Right lung (tissue), 10 donors: ENCODE measurements around the gene GPX5. TPM values are rescaled to one million over a fixed set of nuclear protein-coding genes. Genes with fewer than 3 reads are reported as not detected.
"Not testable (repeated sequence)": the region's sequence is repeated elsewhere in the genome, so short reads cannot be mapped to it uniquely, and the experiment has no call there.

Experiments
- DNase-seq, 2 donors: peaks; one replicate each; pipeline ENCODE4 v3.0.0-alpha.2; 2013
- long read RNA-seq, 8 donors: transcript quantifications; one replicate each; lab custom pipeline, GENCODE V29; 2026
- polyA plus RNA-seq, 5 donors: library from polyadenylated mRNA; unstranded; fragments of 120-200 nt; gene quantifications; one replicate each; pipeline versions ENCODE4 v1.2.1 to v1.2.3, GENCODE V29; 2013; ENCODE audit warnings: inconsistent platforms in 1 of 5, low replicate concordance in 1 of 5; ENCODE audit not compliant: insufficient read length in 5 of 5, insufficient read depth in 1 of 5

Gene GPX5, protein sequence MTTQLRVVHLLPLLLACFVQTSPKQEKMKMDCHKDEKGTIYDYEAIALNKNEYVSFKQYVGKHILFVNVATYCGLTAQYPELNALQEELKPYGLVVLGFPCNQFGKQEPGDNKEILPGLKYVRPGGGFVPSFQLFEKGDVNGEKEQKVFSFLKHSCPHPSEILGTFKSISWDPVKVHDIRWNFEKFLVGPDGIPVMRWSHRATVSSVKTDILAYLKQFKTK
- polyA plus RNA-seq, result under 1 TPM; 0.05 to 0.36 (median 0.23) TPM
- long read RNA-seq, donor 1, result 0 reads
- long read RNA-seq, donor 2, result 0 reads
- long read RNA-seq, donor 3, result 0 reads
- long read RNA-seq, donor 4, result 0 reads
- long read RNA-seq, donor 5, result 0 reads
- long read RNA-seq, donor 6, partial matches to known transcripts, result 6 of 6 reads
- long read RNA-seq, donor 6, other reads (novel, unspliced or antisense), result 0 of 6 reads
- long read RNA-seq, donor 7, result 0 reads
- long read RNA-seq, donor 8, result 0 reads

DNA sequence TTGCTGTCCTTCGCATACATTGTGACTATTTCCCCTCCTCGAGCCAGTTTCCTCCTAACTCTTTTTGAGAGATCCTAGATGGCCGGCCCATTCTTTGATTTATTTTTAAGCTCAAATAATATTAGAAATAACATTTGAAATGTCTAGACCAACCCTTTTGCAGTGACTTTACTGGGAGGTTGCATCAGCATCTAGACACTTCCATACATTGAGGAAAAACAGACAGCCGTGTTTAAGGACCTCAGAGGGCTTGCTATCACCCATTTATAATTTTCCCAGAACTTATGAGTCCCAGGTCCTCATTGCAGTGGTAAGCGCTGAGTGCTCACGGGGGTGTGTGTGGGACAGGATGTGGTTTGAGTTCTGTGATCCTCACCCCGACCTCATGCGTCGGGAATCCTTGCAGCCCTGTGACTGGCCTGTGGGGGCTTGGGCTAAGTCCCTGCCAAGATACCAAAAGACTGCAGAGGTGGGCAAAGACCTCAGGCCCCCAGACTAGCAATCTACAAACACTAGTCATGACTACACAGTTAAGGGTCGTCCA, at the start of gene GPX5:
Gene GPX5, plus strand, starts transcription at position 386 of the 544 bp plus-strand sequence. Its CDS starts 133 bp downstream, at position 519.
- no peak for DNase-seq

DNA sequence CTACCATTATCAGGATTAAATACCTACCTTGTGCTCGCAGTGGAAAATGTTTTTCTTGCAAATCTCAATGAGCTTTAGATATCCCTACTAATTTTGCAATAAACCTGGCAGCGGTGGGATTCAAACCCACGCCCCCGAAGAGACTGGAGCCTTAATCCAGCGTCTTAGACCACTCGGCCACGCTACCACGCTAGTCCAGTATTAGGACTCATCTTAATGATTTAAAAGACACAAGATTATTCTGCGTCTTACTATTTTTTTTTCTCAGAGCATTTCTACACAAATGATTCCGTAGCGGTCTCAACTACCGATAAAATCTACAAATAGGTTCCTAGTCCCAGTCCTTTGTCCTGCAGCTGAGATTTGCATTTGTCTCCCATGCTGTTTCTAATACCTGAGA, 47.2 kb upstream of the GPX5 start:
- DNase-seq, result no peak

DNA sequence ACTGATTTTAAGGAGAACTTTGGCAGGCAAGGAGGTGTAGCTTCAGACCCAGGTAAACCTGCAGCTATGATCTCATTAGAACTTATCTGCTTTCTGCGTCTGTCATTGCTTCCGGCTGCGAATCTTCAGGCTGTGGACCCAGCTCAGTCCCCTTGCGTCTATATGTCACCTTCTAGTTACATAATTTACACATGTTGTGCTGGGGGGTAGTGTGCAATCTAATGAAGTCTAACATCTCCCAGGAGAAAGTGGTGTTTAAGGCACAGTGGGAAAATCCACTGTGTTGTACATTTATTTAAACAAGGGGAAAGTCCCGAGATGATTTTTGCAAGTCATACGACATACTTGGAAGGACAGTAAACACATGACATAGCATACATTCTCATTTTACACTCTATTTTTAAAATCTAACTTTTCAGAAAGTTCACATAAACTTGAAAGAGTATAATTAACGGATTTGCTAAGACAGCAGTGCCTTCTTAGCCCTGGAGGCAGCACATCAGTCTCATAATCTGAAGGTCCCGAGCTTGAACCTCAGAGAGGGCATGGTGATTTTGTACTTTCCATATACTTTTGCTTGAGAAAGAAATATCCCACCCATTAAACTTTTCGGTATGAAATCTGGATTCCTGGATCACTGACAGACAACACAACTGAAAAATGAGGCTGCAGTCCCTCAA, 45.3 kb upstream of the GPX5 start:
- DNase-seq, result no peak

DNA sequence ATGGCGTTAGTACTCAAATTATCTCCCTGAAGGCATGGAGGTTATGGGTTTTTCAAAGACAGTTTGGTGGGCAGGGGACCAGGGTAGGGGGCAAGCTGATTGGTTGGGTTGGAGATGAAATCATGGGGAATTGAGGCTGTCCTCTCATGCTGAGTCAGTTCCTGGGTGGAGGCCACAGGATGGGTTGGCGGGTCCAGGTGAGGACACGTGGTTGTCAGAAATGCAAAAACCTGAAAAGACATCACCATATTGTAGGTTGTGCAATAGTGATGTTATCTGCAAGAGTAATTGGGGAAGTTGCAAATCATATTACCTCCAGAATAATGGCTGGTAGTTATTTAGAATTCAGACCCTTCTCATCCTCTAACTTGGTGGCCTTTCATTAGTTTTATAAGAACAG, 40.2 kb upstream of the GPX5 start:
- no peak for DNase-seq

DNA sequence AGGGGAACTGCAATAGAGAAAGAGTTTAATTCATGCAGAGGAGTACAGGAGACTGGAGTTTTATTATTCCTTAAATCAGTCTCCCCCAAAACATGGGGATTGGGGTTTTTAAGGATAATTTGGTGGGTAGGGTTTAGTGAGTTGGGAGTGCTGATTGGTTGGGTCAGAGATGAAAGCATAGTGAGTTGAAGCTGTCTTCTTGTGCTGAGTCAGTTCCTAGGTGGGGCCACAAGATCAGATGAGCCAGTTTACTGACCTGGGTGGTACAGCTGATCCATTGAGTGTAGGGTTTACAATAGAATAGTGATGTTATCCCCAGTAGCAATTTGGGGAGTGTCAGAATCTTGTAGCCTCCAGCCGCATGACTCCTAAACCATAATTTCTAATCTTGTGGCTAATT, 39.1 kb upstream of the GPX5 start:
- no peak for DNase-seq

DNA sequence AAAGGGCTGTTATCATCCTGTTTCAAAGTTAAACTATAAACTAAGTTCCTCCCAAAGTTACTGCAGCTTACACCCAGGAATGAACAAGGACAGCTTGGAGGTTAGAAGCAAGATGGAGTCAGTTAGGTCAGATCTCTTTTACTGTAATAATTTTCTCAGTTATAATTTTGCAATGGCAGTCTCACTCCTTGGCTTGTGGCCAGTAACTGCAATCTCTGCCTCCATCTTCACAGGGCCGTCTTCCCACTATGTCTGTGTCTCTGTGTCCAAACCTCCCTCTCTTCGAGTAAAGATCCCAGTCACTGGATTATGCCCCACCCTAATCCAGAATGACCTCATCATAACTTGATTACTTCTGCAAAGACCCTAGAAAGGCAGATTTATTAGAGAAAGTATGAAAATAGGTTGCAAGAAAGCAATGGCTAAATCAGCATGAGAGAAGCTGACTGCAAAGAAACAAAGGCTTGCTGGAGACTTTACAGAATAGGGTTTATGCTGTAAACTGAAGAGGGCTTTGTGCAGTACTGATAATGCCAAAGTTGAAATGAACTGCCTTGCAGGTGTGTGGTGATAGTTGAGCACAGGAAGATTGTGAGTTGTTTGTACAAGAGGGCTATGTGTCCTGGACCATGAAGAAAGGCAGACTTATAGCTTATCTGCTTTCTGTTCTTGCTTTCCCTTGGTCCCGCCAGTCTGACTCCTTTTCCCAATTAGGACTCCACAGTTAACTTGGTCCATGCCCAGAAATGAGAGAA, 38.5 kb upstream of the GPX5 start:
- DNase-seq, result no peak

DNA sequence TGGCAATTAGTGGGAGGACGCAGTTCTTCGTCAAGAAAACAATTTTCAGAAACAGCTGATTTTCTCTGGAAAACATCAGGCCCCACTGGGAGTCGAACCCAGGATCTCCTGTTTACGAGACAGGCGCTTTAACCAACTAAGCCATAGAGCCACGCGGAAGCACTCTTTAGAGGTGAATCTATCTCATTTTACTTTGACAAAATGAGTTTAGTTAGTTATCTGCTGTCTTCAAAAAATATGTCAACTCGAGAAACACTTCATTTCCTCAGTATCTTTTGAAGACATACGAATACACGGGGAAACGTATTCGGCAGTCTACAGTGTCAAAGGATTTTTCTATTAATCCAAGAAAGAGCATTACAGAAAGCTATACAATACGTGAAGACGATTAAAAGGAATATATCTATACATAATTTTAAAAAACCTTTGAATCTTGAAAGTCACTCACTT, 36.7 kb upstream of the GPX5 start:
- peak; percentile 32 to 59 for DNase-seq

DNA sequence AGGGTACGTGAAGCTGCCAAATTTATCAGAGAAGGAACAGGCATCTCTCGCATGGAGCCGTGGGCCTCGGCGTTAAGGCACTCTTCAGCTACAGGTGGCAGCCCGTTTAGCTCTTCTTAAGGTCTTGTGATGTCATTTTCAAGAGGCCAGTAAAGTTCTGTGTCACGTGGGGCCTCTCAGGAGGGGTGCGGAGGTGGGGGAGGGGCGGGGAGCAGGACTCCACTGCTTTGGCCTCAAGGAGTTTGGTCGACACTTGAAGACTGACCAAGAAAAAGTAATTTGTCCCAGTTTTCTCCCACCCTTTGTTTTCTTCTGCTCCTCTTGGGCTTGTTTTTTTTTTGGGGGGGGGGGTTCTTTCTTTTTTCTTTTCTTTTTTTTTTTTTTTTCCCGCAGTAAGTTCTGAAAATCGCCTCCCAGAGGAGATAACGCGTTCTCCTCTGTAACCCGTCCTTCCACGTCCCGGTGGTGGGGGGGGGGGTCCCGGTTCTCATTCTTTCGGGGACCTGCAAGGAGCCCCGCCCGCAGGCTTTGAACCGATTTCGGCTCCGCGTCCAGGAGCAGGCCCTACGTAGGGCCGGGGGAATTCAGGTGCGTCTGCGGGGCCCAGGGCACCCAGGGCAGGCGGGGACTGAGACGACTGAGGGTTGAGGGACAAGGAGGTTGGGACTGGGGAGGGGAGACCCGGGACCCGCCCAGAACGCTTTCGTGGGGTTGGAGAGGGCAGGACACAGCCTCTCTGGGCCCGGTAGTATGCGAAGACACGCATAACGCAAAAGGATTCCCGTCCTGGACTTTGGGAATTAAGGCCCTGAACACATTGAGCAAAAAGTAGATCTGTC, 36.1 kb upstream of the GPX5 start:
- DNase-seq, result peak; percentile 68 to 73

DNA sequence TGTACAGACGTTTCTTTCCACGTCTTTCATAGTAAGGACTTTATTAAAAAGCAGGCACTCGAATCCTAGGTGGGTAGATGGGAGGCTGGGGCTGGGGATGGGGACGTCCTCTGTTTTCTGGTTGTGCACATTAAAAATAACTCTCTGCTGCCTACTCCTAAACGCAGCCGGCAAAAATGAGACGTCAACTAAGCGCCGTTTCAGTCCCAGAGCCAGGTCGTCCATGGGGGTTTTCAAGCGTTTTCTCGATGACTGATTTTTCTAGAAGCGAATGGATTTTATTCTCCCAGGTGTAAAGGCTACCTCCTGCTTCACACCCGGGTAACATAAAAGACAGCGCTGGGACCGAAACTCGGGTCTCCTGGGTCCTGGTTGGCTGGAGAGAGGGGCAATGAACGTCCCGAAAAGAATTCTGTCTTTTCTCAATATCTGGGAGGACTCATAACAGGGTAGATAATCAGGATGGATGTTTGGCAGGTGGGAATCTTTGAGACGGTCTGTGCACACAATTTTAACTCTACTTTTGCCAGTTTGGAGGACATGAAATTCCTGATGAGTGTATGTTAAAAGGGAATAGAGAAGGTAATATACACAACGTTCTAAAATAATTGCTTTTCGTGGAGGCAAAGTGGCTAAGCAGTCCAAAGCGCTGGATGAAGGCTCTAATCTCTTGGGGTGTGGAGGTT, 35.3 kb upstream of the GPX5 start:
- peak in 1 of 2 donors; percentile 47 for DNase-seq

DNA sequence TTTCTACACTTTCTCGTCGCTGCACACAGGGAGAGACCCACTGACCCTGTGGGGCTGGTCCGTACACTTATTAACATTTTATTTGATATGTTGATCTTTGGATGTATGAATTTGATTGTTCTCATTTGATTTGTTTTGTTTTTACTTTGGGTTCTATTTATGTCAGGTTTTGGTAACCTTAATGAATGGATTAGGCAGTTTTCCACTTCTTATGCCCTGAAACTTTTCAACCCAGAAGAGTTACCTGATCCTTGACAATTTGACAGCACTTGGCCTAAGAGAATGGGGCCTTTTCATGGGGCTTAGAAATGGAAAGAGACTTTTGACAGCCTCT, 33.7 kb upstream of the GPX5 start:
- no peak for DNase-seq

DNA sequence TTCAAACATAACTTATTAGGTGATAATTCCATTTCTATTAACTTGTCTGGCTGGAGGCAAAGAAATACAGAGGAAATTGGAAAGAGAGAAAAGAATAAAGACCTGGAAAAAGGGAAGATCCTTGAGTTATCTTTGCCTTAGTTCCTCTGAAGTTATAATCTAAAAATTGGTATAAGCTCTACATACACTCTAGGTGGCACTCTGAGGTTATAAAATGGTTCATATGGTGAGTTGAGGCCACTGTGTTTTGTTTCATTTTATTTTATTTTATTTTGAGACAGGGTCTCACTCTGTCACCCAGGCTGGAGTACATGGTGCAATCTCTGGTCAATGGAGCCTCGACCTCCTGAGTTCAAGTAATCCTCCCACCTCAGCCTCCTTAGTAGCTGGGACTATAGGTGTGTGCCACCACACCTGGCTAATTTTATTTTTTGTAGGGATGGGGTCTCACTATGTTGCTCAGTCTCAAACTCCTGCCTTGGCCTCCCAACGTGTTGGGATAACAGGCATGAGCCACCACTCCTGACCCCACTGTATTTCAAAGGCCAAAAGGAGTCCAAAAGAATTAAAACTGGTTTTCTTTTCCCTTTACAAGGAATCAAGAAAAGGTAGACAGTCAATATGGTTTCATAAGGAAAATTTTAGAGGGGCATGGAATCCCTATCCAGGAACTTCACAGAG, 29.4 kb upstream of the GPX5 start:
- no peak for DNase-seq

DNA sequence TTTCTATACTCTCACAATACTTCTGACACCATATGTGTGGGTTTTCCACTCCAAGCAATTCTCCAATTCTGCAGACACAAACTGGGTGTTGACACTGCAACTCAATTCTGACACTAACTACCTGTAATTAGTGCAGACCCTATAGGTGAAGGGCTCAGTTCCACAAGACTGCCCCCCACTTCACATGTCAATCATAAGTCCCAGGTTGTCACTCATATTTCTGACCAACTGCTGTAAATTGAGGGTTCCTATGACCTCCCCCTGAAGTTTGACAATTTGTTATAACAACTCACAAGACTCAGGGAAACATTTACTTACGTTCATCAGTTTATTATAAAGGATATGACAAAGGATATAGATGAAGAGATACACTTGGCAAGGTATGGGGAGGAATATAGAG, 28.4 kb upstream of the GPX5 start:
- DNase-seq, result no peak

DNA sequence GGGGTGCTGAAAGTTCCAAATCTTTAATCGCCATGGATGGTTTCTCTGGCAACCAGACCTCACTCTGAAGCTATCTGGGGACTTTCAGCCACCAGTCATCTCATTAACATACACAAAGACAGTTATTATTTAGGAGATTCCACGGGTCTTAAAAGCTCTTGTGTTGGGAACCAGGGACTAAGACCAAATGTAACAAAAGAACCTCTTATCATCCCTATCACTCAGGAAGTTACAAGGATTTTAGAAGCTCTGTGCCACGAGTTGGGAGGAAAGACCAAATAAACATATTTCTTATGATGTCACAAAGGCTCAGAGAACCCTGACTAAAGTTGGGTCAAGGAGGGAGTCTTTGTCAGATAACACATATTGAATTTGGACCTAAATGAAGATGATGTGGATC, 27.8 kb upstream of the GPX5 start:
- DNase-seq, result no peak

DNA sequence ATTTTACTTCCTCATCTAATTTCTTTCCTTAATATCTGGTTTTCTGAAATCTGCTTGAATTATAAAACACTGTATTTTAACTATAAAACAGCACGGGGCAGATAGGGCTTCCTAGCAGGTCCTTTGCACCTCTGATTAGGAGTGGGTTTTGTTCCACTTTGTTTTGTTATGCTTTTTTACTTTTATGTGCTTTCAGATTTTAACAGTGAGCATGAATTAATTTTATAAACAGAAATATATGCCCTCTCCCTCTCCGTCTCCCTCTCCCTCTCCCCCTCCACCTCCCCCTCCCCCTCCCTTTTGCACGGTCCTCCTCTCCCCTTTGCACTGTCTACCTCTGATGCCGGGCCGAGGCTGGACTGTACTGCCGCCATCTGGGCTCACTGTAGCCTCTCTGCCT, 24.4 kb upstream of the GPX5 start:
- DNase-seq, result no peak

DNA sequence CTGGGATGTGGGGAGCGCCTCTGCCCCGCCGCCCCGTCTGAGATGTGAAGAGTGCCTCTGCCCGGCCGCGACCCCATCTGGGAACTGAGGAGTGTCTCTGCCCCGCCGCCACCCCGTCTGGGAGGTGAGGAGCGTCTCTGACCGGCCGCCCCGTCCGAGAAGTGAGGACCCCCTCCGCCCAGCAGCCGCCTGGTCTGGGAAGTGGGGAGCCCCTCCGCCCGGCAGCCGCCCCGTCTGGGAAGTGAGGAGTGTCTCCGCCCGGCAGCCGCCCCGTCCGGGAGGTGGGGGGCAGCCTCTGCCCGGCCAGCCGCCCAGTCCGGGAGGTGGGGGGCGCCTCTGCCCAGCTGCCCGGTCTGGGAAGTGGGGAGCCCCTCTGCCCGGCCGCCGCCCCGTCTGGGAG, 23.5 kb upstream of the GPX5 start:
- DNase-seq, result not testable (repeated sequence)

DNA sequence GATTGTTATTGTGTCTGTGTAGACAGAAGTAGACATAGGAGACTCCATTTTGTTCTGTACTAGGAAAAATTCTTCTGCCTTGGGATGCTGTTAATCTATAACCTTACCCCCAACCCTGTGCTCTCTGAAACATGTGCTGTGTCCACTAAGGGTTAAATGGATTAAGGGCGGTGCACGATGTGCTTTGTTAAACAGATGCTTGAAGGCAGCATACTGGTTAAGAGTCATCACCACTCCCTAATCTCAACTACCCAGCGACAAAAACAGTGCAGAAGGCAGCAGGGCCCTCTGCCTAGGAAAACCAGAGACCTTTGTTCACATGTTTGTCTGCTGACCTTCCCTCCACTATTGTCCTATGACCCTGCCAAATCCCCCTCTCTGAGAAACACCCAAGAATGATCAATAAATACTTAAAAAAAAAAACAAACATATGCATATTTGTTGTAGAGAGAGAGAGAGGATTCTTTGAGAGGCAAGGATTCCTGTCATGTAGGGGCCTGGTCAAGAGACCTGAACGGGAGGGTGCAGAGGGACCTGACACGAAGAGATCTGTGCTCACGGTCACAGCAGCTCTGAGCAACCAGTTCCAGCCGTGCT, 22.9 kb upstream of the GPX5 start:
- DNase-seq, result not testable (repeated sequence)

DNA sequence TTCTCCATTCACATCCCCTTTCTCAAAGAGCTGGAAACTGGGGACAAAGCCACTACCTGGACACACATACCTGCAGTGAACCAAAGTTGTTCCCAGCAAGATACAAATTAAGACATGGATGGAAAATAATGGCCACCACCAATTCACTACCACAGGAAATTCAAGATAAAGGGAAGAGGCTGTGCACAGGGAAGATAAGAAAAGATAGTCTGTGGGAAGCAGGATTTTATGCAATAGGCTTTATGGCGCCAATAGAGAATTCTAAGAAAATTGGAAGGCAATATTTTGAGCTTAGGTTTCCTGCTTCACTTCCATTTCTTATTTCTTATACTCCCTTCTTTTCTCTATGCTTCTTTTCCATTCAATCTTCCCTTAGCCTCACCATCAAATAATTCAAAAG, 19.9 kb upstream of the GPX5 start:
- DNase-seq, result no peak

DNA sequence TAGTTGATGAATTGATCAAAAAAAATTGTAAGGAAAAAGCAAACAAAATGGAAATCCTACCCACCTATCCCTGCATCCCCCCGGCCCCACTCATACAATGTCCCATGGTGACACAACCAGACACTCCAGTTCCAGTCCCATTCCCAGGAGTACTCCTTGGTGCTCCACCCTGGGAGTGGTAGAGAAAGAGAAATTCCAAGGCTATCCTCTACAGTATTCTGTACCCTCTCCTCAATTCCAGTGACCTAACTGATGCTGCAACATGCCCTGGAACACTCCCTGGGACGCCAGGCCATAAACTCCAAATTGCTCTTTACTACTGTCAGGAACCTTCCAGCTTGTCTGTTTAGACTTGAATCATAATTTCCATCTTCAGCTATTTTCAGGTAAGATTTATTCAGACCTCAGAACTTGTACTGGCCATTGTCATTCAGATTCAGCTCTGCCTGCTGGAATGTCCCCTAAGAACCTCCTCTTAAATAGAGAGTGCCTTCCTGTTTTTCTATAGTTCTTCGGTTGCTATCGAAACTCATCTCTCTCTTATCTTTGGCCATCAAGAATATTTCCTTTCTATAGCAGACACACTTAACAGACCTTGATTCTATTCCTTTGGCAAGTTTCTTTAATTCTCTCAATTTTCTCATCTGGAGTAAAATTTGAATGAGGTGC, 18.7 kb upstream of the GPX5 start:
- DNase-seq, result no peak
